ENCODE data around the gene PKP1. TPM values are rescaled to one million over a fixed set of nuclear protein-coding genes. Genes with fewer than 3 reads are reported as not detected.

Gene PKP1
- total RNA-seq, 4 donors from 2014 or later = 0.18 to 0.62 TPM; not detected in 2

DNA sequence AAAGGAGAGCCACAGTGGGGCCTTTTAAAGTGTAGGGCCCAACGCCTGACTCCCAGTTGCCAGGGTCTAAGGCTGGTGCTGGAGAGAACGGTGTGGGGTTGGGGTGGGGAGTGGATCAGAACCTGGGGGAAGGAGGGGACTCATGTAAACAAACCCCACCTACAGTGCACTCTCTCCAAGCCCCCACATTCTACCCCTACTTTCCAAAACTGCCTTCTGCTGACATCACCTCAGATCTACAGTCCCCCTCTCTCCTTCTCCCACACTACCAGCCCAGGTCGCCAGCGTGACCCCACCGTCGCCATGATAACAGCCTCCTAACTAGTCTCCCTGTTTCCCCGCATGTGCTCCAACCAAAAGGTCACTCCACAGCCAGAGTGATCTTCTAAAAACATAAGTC, 67.6 kb downstream of the PKP1 start:
- Histone ChIP-seq H3K36me3 (no peaks in the 10 kb centered on the region), H3K4me1 (no peaks in the 10 kb centered on the region), H3K27ac (no peak overlapping the region), H3K4me3 (no peak overlapping the region), H3K27me3 (no peaks in the 10 kb centered on the region), H3K9me3 (no peaks in the 10 kb centered on the region)
- TF ChIP-seq, protein P1, sequence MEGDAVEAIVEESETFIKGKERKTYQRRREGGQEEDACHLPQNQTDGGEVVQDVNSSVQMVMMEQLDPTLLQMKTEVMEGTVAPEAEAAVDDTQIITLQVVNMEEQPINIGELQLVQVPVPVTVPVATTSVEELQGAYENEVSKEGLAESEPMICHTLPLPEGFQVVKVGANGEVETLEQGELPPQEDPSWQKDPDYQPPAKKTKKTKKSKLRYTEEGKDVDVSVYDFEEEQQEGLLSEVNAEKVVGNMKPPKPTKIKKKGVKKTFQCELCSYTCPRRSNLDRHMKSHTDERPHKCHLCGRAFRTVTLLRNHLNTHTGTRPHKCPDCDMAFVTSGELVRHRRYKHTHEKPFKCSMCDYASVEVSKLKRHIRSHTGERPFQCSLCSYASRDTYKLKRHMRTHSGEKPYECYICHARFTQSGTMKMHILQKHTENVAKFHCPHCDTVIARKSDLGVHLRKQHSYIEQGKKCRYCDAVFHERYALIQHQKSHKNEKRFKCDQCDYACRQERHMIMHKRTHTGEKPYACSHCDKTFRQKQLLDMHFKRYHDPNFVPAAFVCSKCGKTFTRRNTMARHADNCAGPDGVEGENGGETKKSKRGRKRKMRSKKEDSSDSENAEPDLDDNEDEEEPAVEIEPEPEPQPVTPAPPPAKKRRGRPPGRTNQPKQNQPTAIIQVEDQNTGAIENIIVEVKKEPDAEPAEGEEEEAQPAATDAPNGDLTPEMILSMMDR (IDR thresholded peaks at IDR 0.05) = no peak
- no peak for TF ChIP-seq POLR2A (IDR thresholded peaks at IDR 0.05)
- intact Hi-C loops (cut with DNase I; ENCODE audit: low total_unique reads) = no loop called here
- DNase-seq = no peak

DNA sequence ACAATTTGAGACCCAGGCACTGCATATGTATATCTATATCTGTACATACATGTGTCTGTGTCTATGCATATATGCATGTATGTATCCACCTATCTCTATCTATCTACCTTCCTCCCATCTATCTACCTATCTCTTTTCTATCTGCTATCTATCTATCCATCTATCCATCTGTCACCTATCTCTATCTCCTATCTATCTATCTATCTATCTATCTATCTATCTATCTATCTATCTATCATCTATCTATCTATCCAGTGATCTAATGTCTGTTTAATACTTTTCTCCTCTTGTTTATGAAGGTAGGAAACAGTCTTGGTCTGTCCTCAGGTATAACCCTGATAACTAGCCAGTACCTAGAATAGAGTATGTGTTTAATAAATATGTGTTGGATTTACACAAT, 68.3 kb downstream of the PKP1 start:
- H3K4me1 ChIP-seq = no peaks in the 10 kb centered on the region
- no peak overlapping the region for H3K27ac ChIP-seq
- no peak for DNase-seq
- H3K36me3 ChIP-seq = no peaks in the 10 kb centered on the region
- no peaks in the 10 kb centered on the region for H3K9me3 ChIP-seq
- intact Hi-C loops (cut with DNase I; ENCODE audit: low total_unique reads) = no loop called here
- no peak for TF ChIP-seq POLR2A (IDR thresholded peaks at IDR 0.05)
- TF ChIP-seq, protein P1 (IDR thresholded peaks at IDR 0.05) = no peak
- no peak overlapping the region for H3K4me3 ChIP-seq
- H3K27me3 ChIP-seq = no peaks in the 10 kb centered on the region

DNA sequence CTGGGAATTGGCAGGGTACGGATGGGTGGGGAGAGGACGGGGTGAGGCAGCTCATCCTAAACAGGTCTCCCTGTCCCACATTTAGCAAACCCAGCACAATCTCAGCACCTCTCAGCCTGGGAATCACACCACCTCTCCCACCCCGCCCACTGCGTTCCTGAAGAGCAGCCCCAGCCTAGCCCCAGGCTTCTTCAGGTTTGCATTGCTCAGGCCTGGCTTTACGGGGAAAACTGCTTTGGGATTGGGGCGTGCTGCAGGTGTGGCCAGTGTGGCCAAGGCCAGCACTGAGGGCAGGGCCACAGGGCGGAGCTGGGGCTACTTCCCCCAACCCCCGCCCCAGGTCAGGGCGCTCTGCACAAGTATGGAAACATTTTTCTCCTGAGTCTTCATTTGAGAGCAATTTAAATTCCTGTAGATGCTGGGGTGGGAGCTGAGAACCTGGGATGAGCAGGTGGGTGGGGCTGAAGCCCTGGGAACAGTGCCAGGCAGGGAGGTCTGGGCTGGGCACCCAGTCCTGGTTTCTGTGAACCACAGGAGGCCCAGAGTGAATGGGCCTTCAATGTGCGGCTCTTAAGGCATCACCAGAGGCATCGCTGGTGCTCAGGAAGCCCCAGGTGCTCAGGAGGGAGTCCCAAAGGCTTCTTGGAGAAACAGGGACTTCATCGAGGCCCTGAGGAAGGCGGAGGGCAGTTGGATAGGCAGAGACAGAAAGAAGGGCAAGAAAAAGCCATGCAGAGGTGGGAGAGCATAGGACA, 70.1 kb downstream of the PKP1 start:
- intact Hi-C loops (cut with DNase I; ENCODE audit: low total_unique reads) = no loop called here
- no peaks in the 10 kb centered on the region for H3K9me3 ChIP-seq
- no peak for TF ChIP-seq POLR2A (IDR thresholded peaks at IDR 0.05)
- TF ChIP-seq, protein P1 (IDR thresholded peaks at IDR 0.05) = no peak
- DNase-seq = no peak
- H3K4me3 ChIP-seq = no peak overlapping the region
- no peaks in the 10 kb centered on the region for H3K4me1 ChIP-seq
- no peak overlapping the region for H3K27ac ChIP-seq
- no peaks in the 10 kb centered on the region for H3K36me3 ChIP-seq
- no peaks in the 10 kb centered on the region for H3K27me3 ChIP-seq

DNA sequence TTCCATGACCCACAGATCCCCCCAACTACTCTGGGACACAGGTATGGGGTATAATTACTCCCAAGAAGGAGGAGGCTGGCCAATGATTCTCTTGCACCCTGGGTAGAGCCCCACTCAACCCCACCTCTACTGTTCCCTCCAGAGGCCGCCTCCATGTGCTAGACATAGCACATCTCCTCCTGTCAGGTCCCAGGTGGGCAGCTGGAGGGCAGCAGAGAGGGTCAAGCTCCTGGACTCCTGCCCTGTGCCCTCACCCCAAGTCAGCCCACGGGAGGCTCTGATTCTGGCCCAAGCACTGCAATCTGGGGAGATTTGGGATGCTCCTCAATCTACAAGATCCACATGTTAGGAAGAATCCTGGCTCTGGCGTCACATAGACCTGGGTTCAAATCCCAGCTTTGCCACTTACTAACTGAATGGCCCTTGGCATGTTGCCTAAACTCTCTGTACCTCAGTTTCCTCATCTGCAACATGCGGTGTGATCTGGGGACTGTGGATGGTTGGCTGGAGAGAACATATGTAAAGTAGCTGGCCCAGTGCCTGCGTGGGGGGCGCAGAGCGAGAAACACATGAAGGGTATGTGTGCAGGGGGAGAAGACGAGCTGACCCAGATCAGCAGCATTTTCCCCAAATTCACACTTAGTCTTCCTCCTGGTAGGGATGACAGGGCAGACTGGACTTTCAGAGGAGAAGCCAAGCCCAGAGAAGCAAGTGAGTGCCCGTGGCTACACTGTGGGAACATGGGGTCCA, 71.0 kb downstream of the PKP1 start:
- DNase-seq = no peak

More for the DNA sequence above, 71.0 kb downstream of the PKP1 start:
- TF ChIP-seq, protein P1 (IDR thresholded peaks at IDR 0.05) = no peak
- TF ChIP-seq POLR2A (IDR thresholded peaks at IDR 0.05) = no peak
- intact Hi-C loops (cut with DNase I; ENCODE audit: low total_unique reads) = no loop called here
- Histone ChIP-seq H3K27me3 (no peaks in the 10 kb centered on the region), H3K4me3 (no peak overlapping the region), H3K27ac (no peak overlapping the region), H3K36me3 (no peaks in the 10 kb centered on the region), H3K9me3 (no peaks in the 10 kb centered on the region), H3K4me1 (no peaks in the 10 kb centered on the region)
